ENCODE results near the gene GPC6.
"Not testable (repeated sequence)": the region's sequence is repeated elsewhere in the genome, so short reads cannot be mapped to it uniquely, and the experiment has no call there.

The GPC6 gene

DNA sequence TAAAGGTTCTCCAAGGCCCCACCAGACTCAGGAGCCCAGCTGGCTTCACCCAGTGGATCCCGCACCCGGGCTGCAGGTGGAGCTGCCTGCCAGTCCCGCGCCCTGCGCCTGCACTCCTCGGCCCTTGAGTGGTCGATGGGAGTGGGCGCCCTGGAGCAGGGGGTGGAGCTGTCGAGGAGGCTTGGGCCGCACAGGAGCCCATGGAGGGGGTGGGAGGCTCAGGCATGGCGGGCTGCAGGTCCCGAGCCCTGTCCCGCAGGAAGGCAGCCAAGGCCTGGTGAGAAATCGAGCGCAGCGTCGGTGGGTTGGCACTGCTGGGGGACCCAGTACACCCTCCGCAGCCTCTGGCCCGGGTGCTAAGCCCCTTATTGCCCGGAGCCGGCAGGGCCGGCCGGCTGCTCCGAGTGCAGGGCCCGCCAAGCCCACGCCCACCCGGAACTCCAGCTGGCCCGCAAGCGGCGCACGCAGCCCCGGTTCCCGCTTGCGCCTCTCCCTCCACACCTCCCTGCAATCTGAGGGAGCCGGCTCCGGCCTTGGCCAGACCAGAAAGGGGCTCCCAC lies 228.1 kb downstream of the GPC6 start:
- not testable (repeated sequence) for DNase-seq

DNA sequence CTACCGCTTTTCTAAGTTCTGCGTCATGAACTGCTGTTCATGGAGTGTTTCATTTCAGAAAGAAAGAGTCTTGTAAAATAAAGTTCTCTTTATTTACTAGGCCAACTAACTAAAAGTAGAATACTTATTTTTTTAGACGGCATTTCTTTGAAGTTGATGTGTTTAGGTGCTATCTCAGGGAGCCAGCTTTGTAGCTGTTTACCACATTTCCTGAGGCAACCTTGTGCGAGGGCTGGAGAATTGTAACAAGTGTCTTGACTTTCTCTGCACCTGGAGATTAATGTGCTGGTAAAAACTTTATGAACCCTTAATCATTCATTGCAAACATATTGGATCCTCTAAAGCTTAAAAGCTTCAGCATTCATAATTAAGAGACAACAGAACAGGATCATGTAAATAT lies 229.3 kb downstream of the GPC6 start:
- DNase-seq, result no peak

DNA sequence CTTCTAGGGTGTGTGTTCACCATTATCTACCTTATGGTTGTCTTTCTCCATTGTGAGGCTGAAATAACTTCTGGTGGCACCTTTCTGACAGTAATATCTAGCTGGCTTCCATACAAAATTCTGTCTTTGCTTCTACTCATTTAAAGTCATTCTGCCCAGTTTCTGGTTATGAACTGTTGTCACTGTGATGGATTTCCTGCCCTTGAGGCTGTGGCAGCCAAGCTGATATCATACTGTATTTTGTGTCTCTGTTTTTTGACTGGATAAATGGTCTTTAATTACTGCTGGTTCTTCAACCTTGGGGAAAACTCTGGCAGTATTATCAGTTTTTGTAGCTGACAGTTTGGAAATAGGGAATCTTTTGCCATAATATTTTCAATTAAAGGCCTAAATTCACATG lies 233.4 kb downstream of the GPC6 start:
- DNase-seq, result no peak

DNA sequence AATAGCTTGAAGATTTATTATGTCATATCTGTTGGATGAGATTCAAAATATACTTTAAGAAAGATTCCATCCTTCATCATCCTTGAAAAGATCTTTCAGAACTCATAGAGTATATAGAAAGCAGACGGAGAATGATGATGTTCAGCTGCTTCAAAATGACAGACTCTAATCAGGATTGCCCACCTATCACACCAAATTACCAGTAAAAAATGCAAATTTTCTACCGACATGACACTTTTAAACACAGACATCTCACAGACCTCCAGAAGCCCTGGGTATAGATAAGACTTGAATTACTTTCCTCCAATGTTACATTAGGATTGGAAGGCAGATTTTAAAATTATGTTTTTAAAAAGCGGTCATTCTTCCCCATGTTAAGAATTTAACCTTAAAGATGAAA lies 235.5 kb downstream of the GPC6 start:
- no peak for DNase-seq

DNA sequence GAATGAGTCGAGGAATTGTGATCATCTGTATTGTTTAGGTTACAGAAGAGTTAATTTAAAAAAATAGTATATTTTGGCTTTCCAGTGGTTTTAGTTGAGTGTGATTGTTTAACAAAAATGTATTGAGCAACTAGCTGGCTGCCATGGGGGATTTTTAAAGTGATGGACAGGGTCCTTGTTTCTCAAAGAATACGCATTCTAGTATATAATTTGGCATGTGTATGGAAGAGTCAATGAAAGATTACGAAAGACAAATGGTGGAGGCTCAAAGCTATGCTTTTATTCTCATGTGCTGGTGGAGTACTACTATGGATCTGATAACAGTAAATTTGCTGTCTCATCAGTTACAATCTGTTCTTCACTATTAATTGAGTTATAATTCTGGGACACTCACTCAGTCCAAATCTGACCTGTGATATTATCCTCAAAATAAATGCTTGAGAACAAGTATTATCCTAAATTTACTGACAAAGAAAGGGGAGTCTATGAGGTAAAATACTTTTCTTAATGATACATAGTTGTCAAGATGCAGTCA lies 240.0 kb downstream of the GPC6 start:
- no peak for DNase-seq

DNA sequence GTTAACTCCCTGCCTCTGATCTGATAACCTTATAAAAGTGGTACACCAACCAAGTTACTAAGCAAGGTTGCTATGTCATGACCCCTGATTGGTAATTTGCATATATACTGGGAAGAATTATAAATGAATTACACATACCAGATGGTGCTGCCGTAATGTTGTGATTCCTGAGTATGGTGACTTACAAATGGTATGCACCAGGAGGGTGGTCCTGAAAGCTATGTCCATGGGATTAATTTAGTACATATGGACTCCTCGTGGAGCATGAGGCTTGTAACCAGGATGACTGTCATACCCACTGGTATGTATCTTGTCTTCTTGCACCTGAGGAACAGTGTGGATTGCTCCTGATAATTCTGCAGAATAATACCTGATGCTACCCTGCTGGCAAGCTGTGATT lies 240.6 kb downstream of the GPC6 start:
- no peak for DNase-seq

DNA sequence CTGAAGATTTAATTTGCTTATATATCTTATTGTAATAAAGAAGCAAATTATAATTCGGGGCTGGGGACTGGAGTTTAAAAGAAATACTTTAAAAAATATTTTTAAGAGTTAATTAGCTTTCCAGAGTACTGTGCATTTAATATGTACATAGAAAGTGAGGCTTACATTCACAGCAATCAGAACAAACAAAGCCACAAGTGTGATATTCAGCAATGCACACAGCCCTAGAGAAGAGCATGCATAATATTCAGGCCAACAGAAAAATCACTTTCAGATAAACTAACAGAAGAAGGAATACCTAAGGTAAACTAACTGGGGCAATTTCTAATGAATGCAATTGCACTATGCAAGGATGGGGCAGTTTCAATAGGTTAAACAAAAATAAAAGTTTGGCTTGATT lies 241.8 kb downstream of the GPC6 start:
- no peak for DNase-seq

DNA sequence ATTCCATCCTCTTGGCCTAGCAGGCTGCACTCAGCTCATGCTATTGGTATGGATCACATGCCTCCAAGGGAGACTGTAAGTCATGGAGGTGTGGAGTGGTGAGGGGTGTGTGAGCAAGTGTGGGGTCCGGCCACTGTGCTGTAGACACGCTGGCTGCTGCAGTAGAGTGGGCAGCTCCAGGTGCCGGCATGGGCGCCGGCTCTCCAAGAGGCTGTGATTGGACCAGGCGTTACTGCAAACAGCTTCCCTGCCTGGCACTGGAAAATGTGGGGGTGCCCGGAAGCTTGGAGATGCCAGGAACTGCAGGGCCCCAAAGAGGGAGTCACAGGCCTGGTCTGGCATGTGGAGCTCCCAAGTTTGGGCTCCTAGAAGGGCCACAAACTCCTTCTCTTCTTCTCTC lies 245.7 kb downstream of the GPC6 start:
- DNase-seq, result no peak

DNA sequence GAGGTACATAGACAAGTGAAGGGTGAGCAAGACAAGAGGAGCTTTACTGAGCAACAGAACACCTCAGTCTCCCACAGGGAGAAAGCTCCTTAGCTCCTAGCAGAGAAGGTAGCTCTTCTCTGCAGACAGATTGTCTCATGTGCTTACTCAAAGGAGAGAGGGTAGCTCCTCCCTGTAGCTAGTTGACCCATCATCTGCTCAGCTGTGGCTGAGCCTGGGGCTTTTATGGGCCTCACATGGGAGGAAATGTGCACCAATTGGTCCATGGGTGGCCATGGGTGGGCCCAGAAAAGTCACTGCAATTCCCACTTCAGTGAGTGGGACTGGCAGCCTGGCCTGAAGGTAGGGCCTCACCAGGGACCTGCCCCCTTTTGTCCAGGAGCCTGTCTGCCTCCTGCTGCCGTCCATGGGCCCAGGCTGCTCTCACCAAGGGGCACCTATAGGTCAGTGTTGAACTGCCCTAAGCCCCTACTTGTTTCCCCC lies 246.2 kb downstream of the GPC6 start:
- DNase-seq, result no peak

DNA sequence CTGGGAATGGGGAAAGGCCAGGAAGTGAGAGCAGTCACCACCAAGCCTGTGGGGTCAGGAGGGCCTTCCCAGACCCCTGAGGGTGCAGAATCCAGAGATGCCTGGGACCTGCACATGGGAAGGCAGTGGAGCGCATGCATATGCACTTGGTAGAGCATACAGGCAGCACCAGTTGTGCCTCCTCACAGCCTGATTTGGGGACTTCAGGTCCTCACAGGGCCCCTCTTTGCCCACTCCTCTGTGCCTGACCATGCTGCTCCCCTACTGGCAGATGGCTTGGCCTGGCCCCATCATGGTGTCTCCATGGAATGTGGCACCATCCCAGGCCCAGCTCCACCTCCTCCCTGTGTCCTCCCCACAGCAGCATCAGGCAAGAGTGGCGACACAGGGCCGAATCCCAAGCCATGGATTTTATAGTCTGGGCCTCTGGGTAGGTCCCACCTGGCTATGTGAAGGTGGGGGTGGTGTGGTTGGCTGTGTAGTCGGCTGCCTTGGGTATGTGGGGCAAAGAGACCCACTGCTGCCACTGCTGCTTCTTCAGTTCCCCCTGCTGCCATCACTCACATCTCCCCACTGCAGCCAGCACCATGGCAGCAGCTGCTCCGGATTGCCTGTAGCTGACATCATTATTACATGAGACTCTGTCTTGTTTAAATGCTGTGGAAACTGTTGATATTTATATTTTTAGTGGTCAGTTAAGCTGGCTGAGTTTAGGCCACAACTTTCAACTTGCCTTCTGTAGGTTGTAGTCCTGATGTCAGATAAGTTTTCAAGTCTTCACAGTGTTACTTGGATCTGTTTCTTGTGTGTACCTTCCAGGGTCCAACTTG lies 247.0 kb downstream of the GPC6 start:
- DNase-seq, result no peak

DNA sequence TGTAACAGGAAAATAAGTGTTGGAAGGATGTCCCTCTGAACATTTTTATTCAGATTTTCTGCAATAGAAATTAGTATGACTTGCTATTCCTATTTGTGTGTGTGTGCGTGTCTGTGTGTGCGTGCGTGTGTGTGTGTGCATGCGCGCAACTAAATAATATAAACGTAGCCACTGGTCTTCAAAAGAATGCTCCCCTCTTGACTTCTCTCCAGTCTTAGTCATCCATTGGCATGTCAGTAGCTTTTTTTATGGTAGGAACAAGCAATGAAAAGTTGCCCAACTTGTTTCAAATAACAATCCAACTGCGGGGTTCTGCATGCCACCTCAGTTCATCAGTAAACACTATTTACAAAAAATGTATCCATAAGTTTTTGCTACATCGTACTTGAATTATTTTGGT lies 249.6 kb downstream of the GPC6 start:
- no peak for DNase-seq

DNA sequence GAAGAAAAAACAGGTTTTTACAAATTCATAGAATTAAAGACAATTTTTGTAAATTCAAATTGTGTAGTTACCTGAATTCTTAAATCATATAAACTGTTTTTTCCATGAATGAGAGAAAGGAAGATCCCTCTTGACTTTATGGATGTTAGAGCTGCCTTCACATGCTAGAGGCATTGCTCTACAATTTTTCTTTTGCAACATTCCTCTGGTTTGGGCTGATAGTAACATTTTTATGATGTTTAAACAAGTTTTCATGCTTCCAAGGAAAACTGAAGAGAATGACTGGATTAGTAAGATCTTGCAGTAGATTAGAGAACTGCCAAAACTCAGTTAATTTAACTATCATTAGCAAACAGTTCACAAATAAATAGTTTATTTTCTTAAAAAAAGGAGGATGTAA lies 250.6 kb downstream of the GPC6 start:
- no peak for DNase-seq

DNA sequence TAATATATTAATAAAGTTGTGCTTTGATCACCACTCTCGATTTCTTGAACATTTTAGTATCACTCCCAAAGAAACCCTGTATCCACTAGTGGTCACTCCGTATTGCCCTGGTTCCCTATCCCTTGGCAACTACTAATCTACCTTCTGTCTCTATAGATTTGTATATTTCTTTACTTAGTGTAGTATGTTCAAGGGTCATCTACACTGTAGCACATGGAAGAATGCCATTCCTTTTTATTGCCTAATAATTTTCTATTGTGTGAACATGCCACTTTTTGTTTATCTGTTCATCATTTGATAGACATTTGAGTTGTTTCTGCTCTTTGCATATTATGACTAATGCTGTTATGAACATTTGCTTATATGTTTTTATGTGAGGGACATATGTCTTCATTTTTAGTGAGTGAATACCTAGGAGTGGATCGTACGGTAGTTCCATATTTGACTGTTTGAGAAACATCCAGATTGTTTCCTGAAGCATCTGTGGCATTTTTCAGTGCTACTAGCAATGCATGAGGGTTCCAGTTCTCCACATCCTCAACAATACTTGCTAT lies 254.0 kb downstream of the GPC6 start:
- no peak for DNase-seq

DNA sequence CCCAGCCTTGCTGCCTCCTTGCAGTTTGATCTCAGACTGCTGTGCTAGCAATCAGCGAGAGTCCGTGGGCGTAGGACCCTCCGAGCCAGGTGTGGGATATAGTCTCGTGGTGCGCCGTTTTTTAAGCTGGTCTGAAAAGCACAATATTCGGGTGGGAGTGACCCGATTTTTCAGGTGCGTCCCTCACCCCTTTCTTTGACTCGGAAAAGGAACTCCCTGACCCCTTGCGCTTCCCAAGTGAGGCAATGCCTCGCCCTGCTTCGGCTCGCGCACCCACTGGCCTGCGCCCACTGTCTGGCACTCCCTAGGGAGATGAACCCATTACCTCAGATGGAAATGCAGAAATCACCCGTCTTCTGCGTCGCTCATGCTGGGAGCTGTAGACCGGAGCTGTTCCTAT lies 269.5 kb downstream of the GPC6 start:
- not testable (repeated sequence) for DNase-seq

DNA sequence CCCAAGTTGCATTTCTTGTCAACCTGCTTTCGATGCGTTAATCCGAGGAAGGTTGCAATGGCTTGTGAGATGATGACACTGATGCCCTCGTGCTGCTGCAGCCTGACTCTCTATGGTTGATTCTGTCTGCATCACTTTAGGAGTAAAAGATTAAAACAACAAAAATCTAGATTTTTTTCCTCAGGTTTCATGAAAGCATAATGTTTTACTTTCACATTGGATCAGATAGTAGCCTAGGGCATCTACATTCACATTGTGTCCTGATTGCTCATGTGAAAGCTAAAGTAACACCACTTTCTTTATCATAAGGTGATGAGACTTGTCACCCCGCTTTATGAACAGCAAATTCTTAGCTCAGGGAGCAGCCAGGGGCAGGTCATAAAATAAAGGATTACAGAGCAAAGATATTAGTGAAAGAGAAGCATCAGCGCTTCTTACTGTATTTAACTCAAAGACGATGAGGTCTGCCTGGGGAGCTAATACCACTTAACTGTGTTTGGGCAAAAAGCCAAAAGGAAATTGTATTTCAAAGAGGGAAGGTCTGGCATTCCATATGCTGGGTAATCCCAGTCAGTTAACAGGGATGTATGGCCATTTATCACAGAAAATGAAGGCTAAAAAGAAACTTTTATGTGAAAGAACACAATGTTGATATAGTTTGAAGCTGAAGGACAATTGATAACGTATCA lies 270.5 kb downstream of the GPC6 start:
- peak; percentile 29 to 51 for DNase-seq

DNA sequence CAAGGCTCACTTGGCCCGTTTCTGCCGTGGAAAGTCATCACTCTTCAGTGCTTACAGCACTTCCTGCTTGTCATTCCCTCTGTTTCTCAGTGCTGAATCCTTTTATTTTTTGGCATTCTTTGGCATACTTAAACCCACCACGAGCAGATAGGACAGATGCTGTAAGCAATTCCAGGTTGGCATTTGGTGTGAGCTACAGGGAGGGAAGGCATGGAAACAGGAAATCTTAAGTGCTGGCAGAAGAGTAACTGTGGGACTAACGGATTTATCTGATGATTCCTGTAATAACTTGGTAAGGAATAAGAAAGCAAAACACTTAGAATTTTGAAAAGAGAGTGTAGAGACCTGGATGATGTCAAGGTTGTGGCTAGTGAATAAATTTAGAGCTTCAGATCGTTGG lies 273.4 kb downstream of the GPC6 start:
- DNase-seq, result no peak

DNA sequence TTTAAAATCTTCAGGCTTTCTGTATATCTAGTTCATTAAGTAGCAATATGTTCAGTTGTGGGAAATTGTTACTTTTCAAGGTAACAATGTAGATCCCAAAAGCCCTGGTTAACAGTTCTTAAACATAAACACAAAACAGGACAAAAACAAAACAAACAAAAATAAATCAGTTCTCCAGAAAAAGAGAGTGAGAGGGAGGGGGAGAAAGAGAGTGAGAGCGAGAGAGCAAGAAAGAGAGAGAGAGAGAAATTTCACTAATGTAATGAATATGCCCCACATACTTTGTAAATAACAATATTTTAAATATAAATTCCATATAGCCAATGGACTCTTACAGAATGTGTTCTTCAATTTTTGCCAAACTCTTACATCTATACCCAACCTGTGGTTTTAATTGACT lies 275.5 kb downstream of the GPC6 start:
- no peak for DNase-seq

DNA sequence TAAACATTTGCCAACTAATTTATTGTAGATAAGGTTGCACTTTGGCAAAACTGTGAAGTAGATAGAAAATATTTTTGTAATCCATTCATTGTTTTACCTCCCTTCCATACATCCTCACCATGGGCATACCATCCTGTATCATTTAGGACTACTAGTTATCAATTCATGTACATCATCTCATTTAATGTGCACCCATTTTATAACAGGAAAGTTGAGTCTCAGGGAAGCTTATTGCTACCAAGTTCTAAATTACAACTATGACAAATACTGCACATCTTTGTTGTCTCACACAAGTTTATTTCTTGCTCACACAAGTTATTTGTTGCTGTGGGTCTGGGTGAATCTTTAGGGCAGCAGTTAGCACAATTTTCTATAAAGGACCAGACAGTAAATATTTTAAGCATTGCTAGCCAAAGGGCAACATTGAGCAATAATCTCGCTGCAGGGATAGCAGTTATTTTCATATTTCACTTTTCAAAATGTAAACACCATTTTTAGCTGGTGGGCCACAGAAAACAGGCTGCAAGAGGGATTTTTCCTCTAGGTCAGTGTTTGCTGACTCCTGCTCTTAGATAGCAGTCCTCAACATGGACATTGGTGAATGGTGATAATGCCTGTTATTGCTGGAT lies 276.5 kb downstream of the GPC6 start:
- no peak for DNase-seq

DNA sequence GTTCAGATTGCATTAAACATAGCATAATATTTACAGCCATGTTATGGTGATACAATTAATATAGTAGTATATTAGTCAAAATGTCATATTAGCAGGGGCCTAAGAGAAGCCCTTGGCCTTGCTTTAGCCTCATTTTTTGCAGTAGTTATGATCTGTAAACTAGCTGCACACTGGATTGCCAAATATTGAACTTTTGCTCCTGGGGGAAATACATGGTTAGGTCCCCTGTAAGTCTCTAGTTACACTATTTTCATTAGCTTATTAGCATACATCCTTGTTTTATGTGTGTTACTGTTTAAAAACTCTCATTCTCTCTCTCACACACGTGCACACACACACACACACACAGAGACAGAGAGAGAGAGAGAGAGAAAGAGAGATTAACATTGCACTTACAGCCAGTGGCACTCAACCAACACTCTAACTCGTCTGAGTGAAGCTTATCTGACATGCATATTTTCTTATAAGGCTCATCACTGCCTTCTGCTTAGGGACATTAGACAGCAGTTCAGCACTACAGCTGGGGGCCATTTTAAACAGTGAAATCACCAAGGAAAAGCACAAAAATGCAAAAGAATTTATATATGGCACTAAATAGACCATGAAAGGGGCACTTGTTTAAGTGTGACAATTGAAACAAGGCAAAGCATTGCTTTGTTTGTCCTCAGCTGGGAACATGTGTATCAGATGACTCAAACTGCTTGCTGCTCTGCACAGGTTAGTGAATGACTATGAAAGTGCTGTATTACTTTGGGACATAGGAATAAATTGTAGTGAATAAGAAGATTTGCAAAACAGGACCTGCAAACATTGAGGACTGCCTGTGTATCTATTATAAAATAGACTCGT lies 278.7 kb downstream of the GPC6 start:
- DNase-seq, result no peak

DNA sequence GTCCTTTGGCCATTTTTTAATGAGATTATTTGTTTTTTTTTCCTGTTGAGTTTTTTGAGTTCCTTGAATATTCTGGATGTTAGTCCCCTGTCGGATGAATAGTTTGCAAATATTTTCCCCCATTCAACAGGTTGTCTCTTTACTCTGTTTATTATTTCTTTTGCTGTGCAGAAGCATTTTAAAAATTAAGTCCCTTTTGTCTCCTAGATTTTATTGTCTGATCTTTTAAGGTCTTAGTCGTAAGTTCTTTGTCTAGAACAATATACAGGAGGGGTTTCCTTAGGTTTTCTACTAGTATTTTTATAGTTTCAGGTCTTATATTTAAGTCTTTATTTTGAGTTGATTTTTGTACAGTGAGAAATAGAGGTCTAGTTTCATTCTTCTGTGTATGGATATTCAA lies 284.4 kb downstream of the GPC6 start:
- DNase-seq, result no peak

DNA sequence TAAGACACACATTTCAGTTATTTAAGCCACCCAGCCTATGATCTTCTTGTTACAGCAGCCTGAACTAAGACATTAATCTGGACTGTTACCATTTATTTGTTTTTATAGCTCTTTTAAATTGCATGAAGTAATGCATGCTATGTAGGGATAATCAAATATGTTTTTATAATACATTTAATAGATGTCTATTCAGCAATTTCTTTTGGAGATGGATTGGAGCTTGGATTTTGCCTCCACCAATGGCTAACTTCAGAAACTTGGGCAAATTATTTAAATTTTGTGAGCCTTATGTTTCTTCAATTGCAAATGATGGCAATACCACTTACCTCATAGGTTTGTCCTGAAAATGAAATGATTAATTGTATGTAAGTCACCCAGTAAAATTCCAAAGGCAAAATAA lies 288.7 kb downstream of the GPC6 start:
- DNase-seq, result no peak

DNA sequence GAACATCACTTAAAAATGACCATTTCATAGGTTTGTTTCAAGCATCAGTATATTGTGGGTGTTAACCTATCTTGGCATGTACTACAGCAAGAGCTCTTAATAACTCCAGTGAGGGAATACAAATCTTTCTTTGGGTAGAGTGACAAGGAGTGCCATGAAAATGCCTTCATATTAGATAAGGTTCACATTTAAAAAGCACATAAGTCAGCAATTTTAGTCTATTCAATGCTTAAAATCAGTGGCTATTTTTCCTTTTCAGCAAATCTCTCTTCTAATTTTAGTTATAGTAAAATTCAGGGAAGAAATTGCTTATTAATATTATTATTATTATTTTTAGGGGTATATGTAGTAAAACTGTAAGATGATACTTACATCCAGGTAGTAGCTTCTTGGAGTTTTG lies 291.1 kb downstream of the GPC6 start:
- no peak for DNase-seq
